IPS-NIHi11 (cell line): Measurements from ENCODE around the gene OR52L1.
A peak's percentile ranks its signal among the peaks of the same experiment; 100 is the strongest.

ENCODE experiments used
- DNase-seq: peaks from one replicate; pipeline ENCODE4 v3.0.0; 2012; ENCODE audit warnings: mixed read lengths, low spot score

The OR52L1 gene

DNA sequence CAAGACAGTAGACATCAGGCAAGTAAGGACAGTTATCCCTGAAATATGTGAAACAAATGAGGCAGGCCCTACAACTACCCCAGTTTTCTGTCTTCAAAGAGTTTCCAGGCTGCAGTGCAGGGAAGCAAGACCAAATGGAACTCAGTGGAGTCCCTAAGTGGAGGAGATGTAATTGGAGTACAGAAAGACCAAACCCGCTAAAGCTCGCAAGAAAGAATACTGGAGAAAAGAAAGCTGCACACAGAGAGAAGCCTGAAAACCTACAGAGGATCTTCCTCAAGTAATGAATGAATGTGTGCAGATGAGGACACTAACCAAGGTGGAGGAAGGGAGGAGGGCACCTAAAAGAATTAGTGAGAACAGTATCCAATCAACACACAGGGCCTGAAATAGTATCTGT is 46.0 kb downstream of the OR52L1 start:
- no peak for DNase-seq

DNA sequence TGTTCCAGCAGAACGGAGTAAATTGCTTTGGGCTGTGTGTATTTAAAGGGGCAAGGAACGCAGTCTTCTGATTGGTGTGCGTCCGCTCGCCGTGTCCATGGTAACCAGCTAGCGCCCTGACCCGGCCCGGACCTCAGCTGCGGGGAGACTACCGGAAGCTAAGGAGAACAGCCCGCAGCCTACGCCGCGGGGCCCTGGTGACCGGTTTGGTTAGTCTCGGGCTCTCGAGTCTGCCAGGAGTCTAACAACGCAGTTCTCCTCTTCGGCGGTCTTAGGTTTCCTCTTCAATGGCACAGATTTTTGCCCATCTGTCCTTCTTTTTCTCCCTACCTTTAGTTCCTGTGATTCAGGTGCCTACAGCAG is 48.2 kb downstream of the OR52L1 start:
- peak; percentile 35 for DNase-seq

DNA sequence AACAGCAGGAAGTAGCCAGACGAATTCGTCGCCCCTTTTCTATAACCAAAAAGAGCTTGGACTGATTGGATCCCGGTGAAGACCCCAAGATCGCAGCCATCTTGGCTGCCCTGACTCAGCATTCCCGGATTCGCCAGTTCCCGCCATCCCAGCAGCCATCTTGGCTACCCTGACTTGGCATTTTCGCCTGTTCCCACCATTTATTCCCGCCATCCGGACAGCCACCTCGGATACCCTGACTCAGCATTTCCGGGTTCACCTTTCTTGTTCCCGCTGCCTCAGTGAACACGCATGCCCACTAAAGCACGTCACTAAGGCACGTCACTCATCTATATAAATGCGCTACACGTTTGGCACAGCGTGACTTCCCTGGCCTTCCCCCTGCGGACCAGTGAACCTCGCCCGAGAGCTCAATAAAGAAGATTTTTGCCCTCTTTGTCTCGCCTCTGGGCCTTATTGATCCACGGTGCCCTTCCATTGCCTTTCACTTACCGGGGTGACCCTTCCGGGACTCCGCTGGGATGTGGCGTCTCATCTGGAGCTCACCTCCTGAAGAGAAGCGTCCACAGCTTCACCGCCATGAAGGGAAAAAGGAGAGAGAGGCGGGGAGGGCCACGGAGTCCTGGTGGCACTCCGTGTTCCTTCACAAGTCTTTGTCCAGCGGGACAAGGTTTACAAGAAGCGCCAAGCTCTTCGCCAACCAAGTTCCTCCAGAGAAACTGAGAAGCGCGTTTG is 48.8 kb downstream of the OR52L1 start:
- DNase-seq = no peak
